Muscle layer of duodenum (tissue), 2 donors: Measurements from ENCODE around the gene TMEM131.
"Not testable (repeated sequence)": the region's sequence is repeated elsewhere in the genome, so short reads cannot be mapped to it uniquely, and the experiment has no call there.

Experiments
- H3K27ac ChIP-seq: one replicate; pipeline ENCODE4 v1.7.0; 2013; ENCODE audit warnings: mild to moderate bottlenecking, low read length
- H3K27me3 ChIP-seq: one replicate; pipeline ENCODE4 v1.7.0; 2013; ENCODE audit warnings: low read depth, mild to moderate bottlenecking, control low read depth, low read length
- H3K36me3 ChIP-seq, 2 donors: one replicate each; pipeline ENCODE4 v1.7.0; 2013; ENCODE audit warnings: low read length in 2 of 2, control low read depth in 1 of 2, mild to moderate bottlenecking in 1 of 2; ENCODE audit not compliant: insufficient read depth in 2 of 2, control insufficient read depth in 1 of 2
- H3K4me1 ChIP-seq, 2 donors: one replicate each; pipeline ENCODE4 v1.7.0; 2013; ENCODE audit warnings: low read length in 2 of 2, mild to moderate bottlenecking in 2 of 2, control low read depth in 1 of 2, moderate library complexity in 1 of 2; ENCODE audit not compliant: insufficient read depth in 2 of 2, control insufficient read depth in 1 of 2
- H3K4me3 ChIP-seq, 2 donors: one replicate each; pipeline ENCODE4 v1.7.0; 2013; ENCODE audit warnings: low read length in 2 of 2, low read depth in 1 of 2, mild to moderate bottlenecking in 1 of 2
- H3K9me3 ChIP-seq, 2 donors: one replicate each; pipeline ENCODE4 v1.7.0; 2013; ENCODE audit warnings: low read length in 2 of 2, control low read depth in 1 of 2, mild to moderate bottlenecking in 1 of 2; ENCODE audit not compliant: control insufficient read depth in 1 of 2
- donor health status: healthy.

Gene TMEM131

DNA sequence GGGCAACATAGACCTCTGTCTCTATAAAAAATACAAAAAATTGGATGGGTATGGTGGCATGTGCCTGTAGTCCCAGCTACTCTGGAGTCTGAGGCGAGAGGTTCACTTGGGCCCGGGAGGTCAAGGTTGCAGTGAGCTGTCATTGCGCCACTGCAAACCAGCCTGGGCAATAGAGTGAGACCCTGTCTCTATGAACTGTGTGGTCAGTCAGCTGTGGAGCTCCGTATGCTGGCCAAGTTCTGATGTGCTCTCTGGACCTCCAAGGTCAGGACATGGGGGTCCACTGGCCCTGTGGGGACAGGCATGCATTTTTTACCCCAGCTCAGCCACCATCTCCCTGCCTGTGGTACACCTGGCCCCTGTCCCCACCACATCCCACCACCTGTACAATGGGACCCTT lies 71.6 kb downstream of the TMEM131 start:
- no peak overlapping the region for H3K27ac ChIP-seq
- H3K36me3 ChIP-seq = peaks cover 0 to 13% of the 10 kb centered on the region in 2 donors
- peaks cover 0 to 8% of the 10 kb centered on the region in 2 donors for H3K4me1 ChIP-seq
- no peaks in the 10 kb centered on the region for H3K9me3 ChIP-seq
- no peak overlapping the region for H3K4me3 ChIP-seq
- H3K27me3 ChIP-seq = no peaks in the 10 kb centered on the region

- H3K27me3 ChIP-seq = no peaks in the 10 kb centered on the region
- no peaks in the 10 kb centered on the region for H3K9me3 ChIP-seq
- H3K27ac ChIP-seq = no peak overlapping the region
- peaks cover 0 to 8% of the 10 kb centered on the region in 2 donors for H3K36me3 ChIP-seq
- no peak overlapping the region for H3K4me3 ChIP-seq
- H3K4me1 ChIP-seq = no peaks in the 10 kb centered on the region
Observed at GRCh38 chr2:97919858-97920257, 75.9 kb downstream of the TMEM131 start.

GRCh38 chr2:97918818-97919217 lies 76.9 kb downstream of the TMEM131 start:
- no peak overlapping the region for H3K27ac ChIP-seq

GRCh38 chr2:97917668-97918067 lies 78.1 kb downstream of the TMEM131 start:
- peaks cover under 1 to 12% of the 10 kb centered on the region in 2 donors for H3K4me1 ChIP-seq
- H3K36me3 ChIP-seq, H3K27ac ChIP-seq, H3K27me3 ChIP-seq, H3K9me3 ChIP-seq, H3K4me3 ChIP-seq: not testable (repeated sequence)

More at GRCh38 chr2:97918818-97919217, 76.9 kb downstream of the TMEM131 start:
- H3K36me3 ChIP-seq = no peaks in the 10 kb centered on the region
- no peaks in the 10 kb centered on the region for H3K9me3 ChIP-seq
- peaks cover 0 to 8% of the 10 kb centered on the region in 2 donors for H3K4me1 ChIP-seq
- no peaks in the 10 kb centered on the region for H3K27me3 ChIP-seq
- no peak overlapping the region for H3K4me3 ChIP-seq

- H3K27me3 ChIP-seq = no peaks in the 10 kb centered on the region
- H3K9me3 ChIP-seq = no peaks in the 10 kb centered on the region
- no peaks in the 10 kb centered on the region for H3K36me3 ChIP-seq
- no peak overlapping the region for H3K4me3 ChIP-seq
- H3K27ac ChIP-seq = no peak overlapping the region
- H3K4me1 ChIP-seq = peaks cover 16 to 24% of the 10 kb centered on the region in 2 donors
Observed at GRCh38 chr2:97914691-97915213, 81.0 kb downstream of the TMEM131 start.

- no peaks in the 10 kb centered on the region for H3K27me3 ChIP-seq
- H3K4me1 ChIP-seq = peaks cover 16 to 24% of the 10 kb centered on the region in 2 donors
- no peak overlapping the region for H3K4me3 ChIP-seq
- H3K27ac ChIP-seq = no peak overlapping the region
- H3K36me3 ChIP-seq = no peaks in the 10 kb centered on the region
- H3K9me3 ChIP-seq = no peaks in the 10 kb centered on the region
Observed at GRCh38 chr2:97913846-97914245, 81.9 kb downstream of the TMEM131 start.

DNA sequence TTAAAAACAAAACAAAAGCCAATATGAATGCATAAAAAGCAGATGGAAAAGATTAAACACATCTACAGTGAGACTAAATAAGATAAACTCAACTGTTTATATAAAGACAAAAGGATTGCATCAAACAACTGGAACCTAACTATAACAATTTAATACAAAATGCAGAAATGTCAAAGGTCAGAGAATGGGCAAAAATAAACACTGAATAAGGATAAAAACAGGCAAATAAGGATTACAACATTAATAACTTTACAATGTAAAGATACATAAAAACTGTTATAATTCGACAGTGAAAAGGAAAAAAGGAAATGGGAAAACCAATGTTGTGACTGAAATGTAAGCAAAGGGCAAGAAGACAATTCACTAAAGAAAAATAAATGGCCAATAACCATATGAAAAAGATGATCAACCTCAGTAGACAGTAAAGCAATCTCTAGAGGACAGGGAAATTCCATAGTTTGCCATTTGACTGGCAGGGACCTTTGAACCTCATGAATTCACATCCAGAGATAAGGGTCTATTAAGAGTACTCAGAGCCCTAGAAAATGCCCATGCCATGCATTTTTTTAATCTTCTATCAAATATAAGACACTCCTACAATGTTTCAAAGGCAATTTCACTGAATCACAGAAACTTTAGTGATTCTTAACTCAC lies 83.7 kb downstream of the TMEM131 start:
- peaks cover 16 to 24% of the 10 kb centered on the region in 2 donors for H3K4me1 ChIP-seq
- no peak overlapping the region for H3K27ac ChIP-seq

DNA sequence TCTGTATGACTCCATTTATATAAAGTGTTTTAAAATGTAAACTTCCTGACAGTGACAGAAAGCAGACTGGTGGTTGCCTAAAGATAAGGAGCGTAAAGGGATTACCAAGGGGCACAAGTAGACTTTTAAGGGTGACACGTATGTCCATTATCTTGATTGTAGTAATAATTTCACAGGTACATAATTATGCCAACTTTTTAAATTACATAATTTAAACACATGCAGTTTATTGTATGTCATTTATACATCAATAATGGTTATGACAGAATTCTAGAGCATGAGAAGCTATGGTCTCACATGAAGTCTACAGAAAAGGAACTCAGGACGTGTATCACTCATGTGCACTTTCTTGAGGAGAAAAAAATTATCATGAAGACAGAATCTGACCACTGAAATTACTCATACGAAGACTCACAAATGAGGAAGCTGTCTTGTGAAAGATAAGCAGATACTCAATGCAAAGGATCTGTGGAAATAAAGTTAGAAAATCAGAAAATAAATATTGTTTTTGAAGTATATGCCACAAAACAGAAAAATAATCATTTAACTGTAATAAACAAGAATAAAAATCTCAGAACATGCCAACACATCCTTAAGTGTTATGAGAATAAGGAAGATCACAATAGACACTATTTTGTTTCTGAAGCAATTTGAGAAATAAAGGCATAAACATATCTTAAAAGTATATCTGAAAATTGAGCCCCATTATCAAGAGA lies 84.4 kb downstream of the TMEM131 start:
- Histone ChIP-seq H3K27me3 (no peaks in the 10 kb centered on the region), H3K4me1 (peaks cover 16 to 24% of the 10 kb centered on the region in 2 donors), H3K4me3 (no peak overlapping the region), H3K9me3 (no peaks in the 10 kb centered on the region), H3K27ac (no peak overlapping the region), H3K36me3 (no peaks in the 10 kb centered on the region)

More for the DNA sequence above, 83.7 kb downstream of the TMEM131 start:
- no peaks in the 10 kb centered on the region for H3K9me3 ChIP-seq
- no peaks in the 10 kb centered on the region for H3K27me3 ChIP-seq
- H3K4me3 ChIP-seq = no peak overlapping the region
- no peaks in the 10 kb centered on the region for H3K36me3 ChIP-seq

- H3K9me3 ChIP-seq = no peaks in the 10 kb centered on the region
- H3K27me3 ChIP-seq = no peaks in the 10 kb centered on the region
- no peak overlapping the region for H3K4me3 ChIP-seq
- H3K27ac ChIP-seq = no peak overlapping the region
- peaks cover 16 to 24% of the 10 kb centered on the region in 2 donors for H3K4me1 ChIP-seq
- no peaks in the 10 kb centered on the region for H3K36me3 ChIP-seq
Observed at GRCh38 chr2:97910403-97911205, 85.1 kb downstream of the TMEM131 start.

DNA sequence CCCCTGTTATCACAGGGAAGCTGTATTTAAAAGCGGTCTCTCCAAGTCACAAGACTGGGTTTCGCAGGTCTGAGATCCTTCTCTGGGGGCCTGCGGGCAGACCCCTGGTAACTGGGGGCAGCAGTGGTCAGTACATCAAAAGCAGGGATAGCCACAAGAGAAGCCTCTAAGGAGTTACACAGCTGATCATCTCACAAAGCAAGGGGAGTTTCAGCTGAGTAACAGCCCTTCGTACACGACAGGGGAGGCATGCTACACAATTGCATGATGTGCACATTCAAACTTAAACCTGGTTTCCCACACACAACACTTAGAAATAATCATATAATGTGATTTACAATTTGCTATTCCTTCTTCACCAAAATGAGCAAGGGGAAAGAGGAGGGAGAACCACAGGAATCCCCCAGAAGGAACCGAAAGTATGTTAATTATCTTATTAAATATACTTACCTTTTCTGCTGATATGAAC lies 87.5 kb downstream of the TMEM131 start:
- Histone ChIP-seq H3K9me3 (no peaks in the 10 kb centered on the region), H3K27ac (no peak overlapping the region), H3K4me1 (peaks cover 16% of the 10 kb centered on the region in 2 donors), H3K27me3 (no peaks in the 10 kb centered on the region), H3K4me3 (no peak overlapping the region), H3K36me3 (no peaks in the 10 kb centered on the region)
